DOHH2 (cell line): ENCODE data around the gene SUPT4H1.

Experiments used
- H3F3A ChIP-seq: fragments of 200-600 bp; sonication (generic), shearing (Covaris generic); 2 replicates; pipeline ENCODE4 v1.6.0; 2016; ENCODE audit warnings: antibody characterized with exemption, mild to moderate bottlenecking; ENCODE audit not compliant: control insufficient read depth, insufficient read depth
- H3K27ac ChIP-seq: fragments of 200-600 bp; sonication (generic); 2 replicates; pipeline ENCODE4 v1.5.1; 2014; ENCODE audit warnings: low read depth, mild to moderate bottlenecking, low read length, moderate library complexity
- H3K27me3 ChIP-seq: fragments of 200-600 bp; sonication (generic); 2 replicates; pipeline ENCODE4 v1.6.1; 2014; ENCODE audit warnings: mild to moderate bottlenecking, low read length, mixed read lengths; ENCODE audit not compliant: control insufficient read depth
- H3K36me3 ChIP-seq: fragments of 200-600 bp; sonication (generic); 2 replicates; pipeline ENCODE4 v1.6.1; 2014; ENCODE audit warnings: mild to moderate bottlenecking, low read length, moderate library complexity, mixed read lengths; ENCODE audit not compliant: control insufficient read depth
- H3K4me1 ChIP-seq: fragments of 200-600 bp; sonication (generic); 2 replicates; pipeline ENCODE4 v1.6.1; 2014; ENCODE audit warnings: mild to moderate bottlenecking, low read length, mixed read lengths; ENCODE audit not compliant: control insufficient read depth
- H3K4me2 ChIP-seq: fragments of 200-600 bp; sonication (generic); 2 replicates; pipeline ENCODE4 v1.6.0; 2014; ENCODE audit warnings: mild to moderate bottlenecking, low read length, moderate library complexity
- H3K4me3 ChIP-seq: fragments of 200-600 bp; sonication (generic); 2 replicates; pipeline ENCODE4 v1.5.1; 2014; ENCODE audit warnings: mild to moderate bottlenecking, low read length, mixed read lengths
- H3K79me2 ChIP-seq: fragments of 200-600 bp; sonication (generic); 2 replicates; pipeline ENCODE4 v1.6.1; 2014; ENCODE audit warnings: mild to moderate bottlenecking, low read length, mixed read lengths; ENCODE audit not compliant: control insufficient read depth
- H3K9me2 ChIP-seq: fragments of 200-600 bp; sonication (generic); replicated peaks from 2 replicates; pipeline ENCODE4 v1.6.1; 2014; ENCODE audit warnings: mild to moderate bottlenecking, low read length, mixed read lengths; ENCODE audit not compliant: control insufficient read depth
- H3K9me3 ChIP-seq: fragments of 200-600 bp; sonication (generic); 2 replicates; pipeline ENCODE4 v1.6.1; 2014; ENCODE audit warnings: antibody characterized with exemption, low read length, mixed read lengths; ENCODE audit not compliant: control insufficient read depth, insufficient read depth
- H4K20me1 ChIP-seq: fragments of 200-600 bp; sonication (generic); 2 replicates; pipeline ENCODE4 v1.6.0; 2014; ENCODE audit warnings: low read depth, mild to moderate bottlenecking, antibody characterized with exemption, low read length, moderate library complexity; ENCODE audit not compliant: control insufficient read depth, insufficient read depth
- EZH2phosphoT487 ChIP-seq: fragments of 200-600 bp; sonication (generic); IDR thresholded peaks from 2 replicates; pipeline ENCODE4 v1.6.1; 2017; ENCODE audit warnings: borderline replicate concordance, mild to moderate bottlenecking, antibody characterized with exemption, low read length, moderate library complexity, mixed read lengths
- TF ChIP-seq, protein P1 (sequence below): fragments of 200-600 bp; sonication (generic); IDR thresholded peaks from one replicate; pipeline ENCODE4 v1.5.1; 2014; ENCODE audit warnings: antibody characterized with exemption, mild to moderate bottlenecking, low read depth, low read length; ENCODE audit not compliant: poor library complexity, severe bottlenecking

SUPT4H1 gene

GRCh38 chr17:58331815-58332777 lies 19.9 kb downstream of the SUPT4H1 start:
- Histone ChIP-seq H3K9me3 (no peaks in the 10 kb centered on the region), H4K20me1 (peaks cover 9% of the 10 kb centered on the region; the same call in 1 of the 2 replicates), H3K4me3 (peak overlapping the region; percentile 78), H3K4me2 (peak overlapping the region; percentile 98), H3K36me3 (peaks cover 34% of the 10 kb centered on the region), H3K27me3 (peaks cover 18% of the 10 kb centered on the region), H3K9me2 (no peaks in the 10 kb centered on the region), H3K27ac (peak overlapping the region; percentile 100), H3K79me2 (peaks cover 52% of the 10 kb centered on the region), H3K4me1 (peaks cover 73% of the 10 kb centered on the region), H3F3A (peaks cover 73% of the 10 kb centered on the region)
- TF ChIP-seq, protein P1, sequence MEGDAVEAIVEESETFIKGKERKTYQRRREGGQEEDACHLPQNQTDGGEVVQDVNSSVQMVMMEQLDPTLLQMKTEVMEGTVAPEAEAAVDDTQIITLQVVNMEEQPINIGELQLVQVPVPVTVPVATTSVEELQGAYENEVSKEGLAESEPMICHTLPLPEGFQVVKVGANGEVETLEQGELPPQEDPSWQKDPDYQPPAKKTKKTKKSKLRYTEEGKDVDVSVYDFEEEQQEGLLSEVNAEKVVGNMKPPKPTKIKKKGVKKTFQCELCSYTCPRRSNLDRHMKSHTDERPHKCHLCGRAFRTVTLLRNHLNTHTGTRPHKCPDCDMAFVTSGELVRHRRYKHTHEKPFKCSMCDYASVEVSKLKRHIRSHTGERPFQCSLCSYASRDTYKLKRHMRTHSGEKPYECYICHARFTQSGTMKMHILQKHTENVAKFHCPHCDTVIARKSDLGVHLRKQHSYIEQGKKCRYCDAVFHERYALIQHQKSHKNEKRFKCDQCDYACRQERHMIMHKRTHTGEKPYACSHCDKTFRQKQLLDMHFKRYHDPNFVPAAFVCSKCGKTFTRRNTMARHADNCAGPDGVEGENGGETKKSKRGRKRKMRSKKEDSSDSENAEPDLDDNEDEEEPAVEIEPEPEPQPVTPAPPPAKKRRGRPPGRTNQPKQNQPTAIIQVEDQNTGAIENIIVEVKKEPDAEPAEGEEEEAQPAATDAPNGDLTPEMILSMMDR = no peak
- TF ChIP-seq EZH2phosphoT487 = no peak

GRCh38 chr17:58330997-58331814 lies 20.8 kb downstream of the SUPT4H1 start:
- Histone ChIP-seq H3K36me3 (peaks cover 34% of the 10 kb centered on the region), H3K9me2 (no peaks in the 10 kb centered on the region), H3K4me1 (peaks cover 64% of the 10 kb centered on the region), H3K9me3 (no peaks in the 10 kb centered on the region), H3K27me3 (peaks cover 27% of the 10 kb centered on the region), H3K79me2 (peaks cover 47% of the 10 kb centered on the region), H3K27ac (peak overlapping the region; percentile 100), H3K4me3 (peak overlapping the region; percentile 78), H3K4me2 (peak overlapping the region; percentile 98), H4K20me1 (peaks cover 9% of the 10 kb centered on the region; the same call in 1 of the 2 replicates), H3F3A (peaks cover 64% of the 10 kb centered on the region)
- TF ChIP-seq, protein P1 = no peak
- TF ChIP-seq EZH2phosphoT487 = no peak

- no peak for TF ChIP-seq EZH2phosphoT487
- TF ChIP-seq, protein P1 = no peak
- Histone ChIP-seq H3K4me3 (peak overlapping the region; percentile 78), H3K79me2 (peaks cover 45% of the 10 kb centered on the region), H3K27me3 (peaks cover 33% of the 10 kb centered on the region), H3K9me3 (no peaks in the 10 kb centered on the region), H3K9me2 (no peaks in the 10 kb centered on the region), H3K36me3 (peaks cover 32% of the 10 kb centered on the region), H3K4me2 (peak overlapping the region; percentile 98), H3K4me1 (peaks cover 58% of the 10 kb centered on the region), H3K27ac (peak overlapping the region; percentile 100), H4K20me1 (peaks cover 9% of the 10 kb centered on the region; the same call in 1 of the 2 replicates), H3F3A (peaks cover 59% of the 10 kb centered on the region)
Measured at GRCh38 chr17:58330538-58330996, 21.4 kb downstream of the SUPT4H1 start.
